HAP-1 (cell line): ENCODE results near the gene APBB1IP.
"Not testable (repeated sequence)": the region's sequence is repeated elsewhere in the genome, so short reads cannot be mapped to it uniquely, and the experiment has no call there.

Source experiments
- DNase-seq, 2 experiments: peaks; one replicate each; pipeline ENCODE4 v3.0.0-alpha.2; 2016 to 2020; ENCODE audit warnings: low spot score in 2 of 2
- H3K27me3 ChIP-seq: fragments of 250-450 bp; sonication (Bioruptor Pico); 2 replicates; pipeline ENCODE4 v1.5.1; 2020; ENCODE audit warnings: low read depth, mild to moderate bottlenecking, moderate library complexity
- H3K36me3 ChIP-seq: fragments of 250-450 bp; sonication (Bioruptor Pico); replicated peaks from 2 replicates; pipeline ENCODE4 v1.5.1; 2020; ENCODE audit warnings: mild to moderate bottlenecking
- H3K4me1 ChIP-seq: fragments of 250-450 bp; sonication (Bioruptor Pico); 2 replicates; pipeline ENCODE4 v1.5.1; 2020; ENCODE audit warnings: mild to moderate bottlenecking
- H3K4me3 ChIP-seq: fragments of 250-450 bp; sonication (Bioruptor Pico); 2 replicates; pipeline ENCODE4 v1.5.1; 2020; ENCODE audit warnings: mild to moderate bottlenecking, moderate library complexity
- H3K9me3 ChIP-seq: fragments of 250-450 bp; sonication (Bioruptor Pico); 2 replicates; pipeline ENCODE4 v1.5.1; 2020; ENCODE audit warnings: mild to moderate bottlenecking, moderate library complexity
- in situ Hi-C: fragments of 300-500 bp; cut with MboI; formaldehyde crosslinking; loops from 3 replicates; pipeline ENCODE4 v1.14.3; 2020; ENCODE audit warnings: low sequenced_read_pairs, inconsistent platforms, mixed read lengths

The APBB1IP gene

GRCh38 chr10:26453850-26454249 lies 15.7 kb downstream of the APBB1IP start:
- Histone ChIP-seq H3K9me3 (no peaks in the 10 kb centered on the region), H3K27me3 (no peaks in the 10 kb centered on the region), H3K36me3 (no peaks in the 10 kb centered on the region), H3K4me1 (no peaks in the 10 kb centered on the region), H3K4me3 (no peak overlapping the region)
- no peak for DNase-seq
- in situ Hi-C loops: no loop called here

- Histone ChIP-seq H3K27me3 (no peaks in the 10 kb centered on the region), H3K9me3 (no peaks in the 10 kb centered on the region), H3K4me3 (no peak overlapping the region), H3K4me1 (no peaks in the 10 kb centered on the region), H3K36me3 (no peaks in the 10 kb centered on the region)
- DNase-seq: no peak
- in situ Hi-C loops: no loop called here
These were observed 16.8 kb downstream of the APBB1IP start for GRCh38 chr10:26454891-26455290.

- Histone ChIP-seq H3K9me3 (no peaks in the 10 kb centered on the region), H3K27me3 (no peaks in the 10 kb centered on the region), H3K36me3 (no peaks in the 10 kb centered on the region), H3K4me1 (no peaks in the 10 kb centered on the region), H3K4me3 (no peak overlapping the region)
- DNase-seq: no peak
- in situ Hi-C loops: no loop called here
These were observed 17.6 kb downstream of the APBB1IP start for GRCh38 chr10:26455567-26456315.

GRCh38 chr10:26457088-26457487 lies 18.9 kb downstream of the APBB1IP start:
- no peak for DNase-seq
- no peak overlapping the region for H3K4me3 ChIP-seq
- no peaks in the 10 kb centered on the region for H3K27me3 ChIP-seq
- no peaks in the 10 kb centered on the region for H3K36me3 ChIP-seq
- no peaks in the 10 kb centered on the region for H3K9me3 ChIP-seq
- H3K4me1 ChIP-seq: no peaks in the 10 kb centered on the region
- in situ Hi-C loops: no loop called here

GRCh38 chr10:26460736-26461135 lies 22.6 kb downstream of the APBB1IP start:
- in situ Hi-C loops: no loop called here
- no peak for DNase-seq
- Histone ChIP-seq H3K9me3 (no peaks in the 10 kb centered on the region), H3K4me3 (no peak overlapping the region), H3K27me3 (no peaks in the 10 kb centered on the region), H3K4me1 (no peaks in the 10 kb centered on the region), H3K36me3 (no peaks in the 10 kb centered on the region)

- Histone ChIP-seq H3K36me3 (no peaks in the 10 kb centered on the region), H3K9me3 (no peaks in the 10 kb centered on the region), H3K4me1 (no peaks in the 10 kb centered on the region), H3K4me3 (no peak overlapping the region), H3K27me3 (no peaks in the 10 kb centered on the region)
- in situ Hi-C loops: no loop called here
- no peak for DNase-seq
These were observed 25.8 kb downstream of the APBB1IP start for GRCh38 chr10:26463986-26464385.

- Histone ChIP-seq H3K9me3 (no peaks in the 10 kb centered on the region), H3K27me3 (no peaks in the 10 kb centered on the region), H3K4me3 (no peak overlapping the region), H3K36me3 (no peaks in the 10 kb centered on the region), H3K4me1 (no peaks in the 10 kb centered on the region)
- no peak for DNase-seq
- in situ Hi-C loops: no loop called here
These were observed 26.6 kb downstream of the APBB1IP start for GRCh38 chr10:26464632-26465280.

GRCh38 chr10:26466531-26466930 lies 28.4 kb downstream of the APBB1IP start:
- DNase-seq, in situ Hi-C loops, H3K9me3 ChIP-seq, H3K4me3 ChIP-seq, H3K27me3 ChIP-seq, H3K36me3 ChIP-seq, H3K4me1 ChIP-seq: not testable (repeated sequence)

GRCh38 chr10:26467639-26468038 lies 29.5 kb downstream of the APBB1IP start:
- in situ Hi-C loops: no loop called here
- H3K4me3 ChIP-seq: no peak overlapping the region
- DNase-seq: no peak
- no peaks in the 10 kb centered on the region for H3K4me1 ChIP-seq
- H3K9me3 ChIP-seq: no peaks in the 10 kb centered on the region
- H3K27me3 ChIP-seq: no peaks in the 10 kb centered on the region
- no peaks in the 10 kb centered on the region for H3K36me3 ChIP-seq

GRCh38 chr10:26468291-26468690 lies 30.1 kb downstream of the APBB1IP start:
- Histone ChIP-seq H3K36me3 (no peaks in the 10 kb centered on the region), H3K4me1 (no peaks in the 10 kb centered on the region), H3K27me3 (no peaks in the 10 kb centered on the region), H3K4me3 (no peak overlapping the region), H3K9me3 (no peaks in the 10 kb centered on the region)
- DNase-seq: no peak
- in situ Hi-C loops: no loop called here

- H3K9me3 ChIP-seq: no peaks in the 10 kb centered on the region
- H3K4me3 ChIP-seq: no peak overlapping the region
- in situ Hi-C loops: no loop called here
- no peaks in the 10 kb centered on the region for H3K4me1 ChIP-seq
- H3K36me3 ChIP-seq: no peaks in the 10 kb centered on the region
- H3K27me3 ChIP-seq: no peaks in the 10 kb centered on the region
- DNase-seq: no peak
These were observed 30.6 kb downstream of the APBB1IP start for GRCh38 chr10:26468700-26469099.

GRCh38 chr10:26472492-26472778 lies 34.3 kb downstream of the APBB1IP start:
- no peak for DNase-seq
- H3K36me3 ChIP-seq: no peaks in the 10 kb centered on the region
- no peaks in the 10 kb centered on the region for H3K9me3 ChIP-seq
- no peak overlapping the region for H3K4me3 ChIP-seq
- no peaks in the 10 kb centered on the region for H3K4me1 ChIP-seq
- in situ Hi-C loops: no loop called here
- no peaks in the 10 kb centered on the region for H3K27me3 ChIP-seq

- in situ Hi-C loops: no loop called here
- Histone ChIP-seq H3K4me1 (no peaks in the 10 kb centered on the region), H3K9me3 (no peaks in the 10 kb centered on the region), H3K27me3 (no peaks in the 10 kb centered on the region), H3K36me3 (no peaks in the 10 kb centered on the region), H3K4me3 (no peak overlapping the region)
- no peak for DNase-seq
These were observed 35.9 kb downstream of the APBB1IP start for GRCh38 chr10:26474026-26474425.

GRCh38 chr10:26474845-26475244 lies 36.7 kb downstream of the APBB1IP start:
- H3K4me3 ChIP-seq, H3K27me3 ChIP-seq, in situ Hi-C loops, H3K9me3 ChIP-seq, DNase-seq, H3K4me1 ChIP-seq, H3K36me3 ChIP-seq: not testable (repeated sequence)

GRCh38 chr10:26475386-26475785 lies 37.2 kb downstream of the APBB1IP start:
- DNase-seq: no peak
- H3K27me3 ChIP-seq: no peaks in the 10 kb centered on the region
- H3K4me1 ChIP-seq: no peaks in the 10 kb centered on the region
- no peaks in the 10 kb centered on the region for H3K36me3 ChIP-seq
- in situ Hi-C loops: no loop called here
- H3K4me3 ChIP-seq: no peak overlapping the region
- H3K9me3 ChIP-seq: no peaks in the 10 kb centered on the region
